ENCODE results near the gene ACTL10.
A peak's percentile ranks its signal among the peaks of the same experiment; 100 is the strongest.

The ACTL10 gene

GRCh38 chr20:33670715-33671499 is 4.2 kb downstream of the ACTL10 start:
- Histone ChIP-seq H3K4me1 (ENCODE audit: control insufficient read depth in 5 of 5, insufficient read depth in 5 of 5, low read length in 5 of 5) (peaks cover 9 to 65% (median 61%) of the 10 kb centered on the region in 5 donors), H3K4me3 (ENCODE audit: low read depth in 1 of 5, low read length in 5 of 5) (no peak overlapping the region), H3K36me3 (ENCODE audit: control insufficient read depth in 5 of 5, insufficient read depth in 5 of 5, low read length in 5 of 5) (peaks cover 0 to 29% (median 14%) of the 10 kb centered on the region in 5 donors), H3K27ac (ENCODE audit: low read depth, low read length) (no peak overlapping the region), H3K9ac (ENCODE audit: low read length in 5 of 5) (peak overlapping the region in 1 of 5 donors; percentile 50), H3K9me3 (ENCODE audit: control insufficient read depth in 5 of 5, low read length in 5 of 5) (no peaks in the 10 kb centered on the region), H3K27me3 (ENCODE audit: control insufficient read depth in 5 of 5, insufficient read depth in 4 of 5, low read length in 5 of 5) (no peaks in the 10 kb centered on the region)

DNA sequence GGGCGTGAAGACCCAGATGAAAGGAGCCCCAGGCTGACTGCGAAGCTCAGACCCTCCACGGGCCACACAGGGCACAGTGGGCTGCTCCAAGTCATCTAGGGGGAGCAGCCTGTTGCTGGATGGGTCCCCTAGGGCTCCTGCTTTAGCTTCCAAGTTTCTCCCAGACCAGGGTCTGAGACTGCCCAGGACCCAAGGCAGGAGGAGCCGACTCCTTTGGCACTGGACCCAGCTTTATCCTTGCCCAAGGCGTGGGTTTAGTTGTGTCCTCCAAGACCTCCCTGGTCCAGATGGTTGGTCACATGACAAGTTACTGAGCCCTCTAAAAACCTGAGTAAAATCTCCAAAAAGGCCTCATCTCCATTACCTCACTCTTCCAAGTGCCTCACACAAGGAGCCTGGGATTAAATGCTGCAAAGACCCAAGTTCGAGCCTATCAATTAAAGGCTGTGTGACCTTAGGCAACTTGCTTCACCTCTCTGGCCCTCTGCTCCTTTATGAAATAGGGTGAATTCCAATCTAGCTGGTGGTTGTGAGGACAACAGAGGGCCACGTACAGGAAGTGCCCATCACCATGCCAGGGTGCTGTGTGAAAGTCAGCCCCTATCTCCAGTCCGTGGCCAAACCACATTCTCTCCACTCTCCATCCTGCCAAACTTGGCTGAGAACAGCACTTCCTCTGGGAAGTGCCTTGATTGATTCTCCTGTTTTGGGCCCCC is 5.0 kb downstream of the ACTL10 start:
- peaks cover 11 to 65% (median 62%) of the 10 kb centered on the region in 5 donors for H3K4me1 ChIP-seq (ENCODE audit: control insufficient read depth in 5 of 5, insufficient read depth in 5 of 5, low read length in 5 of 5)
- no peak overlapping the region for H3K9ac ChIP-seq (ENCODE audit: low read length in 5 of 5)
- no peak overlapping the region for H3K27ac ChIP-seq (ENCODE audit: low read depth, low read length)
- H3K27me3 ChIP-seq (ENCODE audit: control insufficient read depth in 5 of 5, insufficient read depth in 4 of 5, low read length in 5 of 5), result no peaks in the 10 kb centered on the region
- no peak overlapping the region for H3K4me3 ChIP-seq (ENCODE audit: low read depth in 1 of 5, low read length in 5 of 5)
- peaks cover 0 to 29% (median 14%) of the 10 kb centered on the region in 5 donors for H3K36me3 ChIP-seq (ENCODE audit: control insufficient read depth in 5 of 5, insufficient read depth in 5 of 5, low read length in 5 of 5)
- H3K9me3 ChIP-seq (ENCODE audit: control insufficient read depth in 5 of 5, low read length in 5 of 5), result no peaks in the 10 kb centered on the region

- H3K4me1 ChIP-seq (ENCODE audit: control insufficient read depth in 5 of 5, insufficient read depth in 5 of 5, low read length in 5 of 5), result peaks cover 14 to 64% (median 60%) of the 10 kb centered on the region in 5 donors
- peak overlapping the region in 4 of 5 donors; percentile 47 to 84 (median 73) for H3K9ac ChIP-seq (ENCODE audit: low read length in 5 of 5)
- no peaks in the 10 kb centered on the region for H3K9me3 ChIP-seq (ENCODE audit: control insufficient read depth in 5 of 5, low read length in 5 of 5)
- no peaks in the 10 kb centered on the region for H3K27me3 ChIP-seq (ENCODE audit: control insufficient read depth in 5 of 5, insufficient read depth in 4 of 5, low read length in 5 of 5)
- H3K36me3 ChIP-seq (ENCODE audit: control insufficient read depth in 5 of 5, insufficient read depth in 5 of 5, low read length in 5 of 5), result peaks cover 0 to 29% (median 14%) of the 10 kb centered on the region in 5 donors
- H3K4me3 ChIP-seq (ENCODE audit: low read depth in 1 of 5, low read length in 5 of 5), result peak overlapping the region in 4 of 5 donors; percentile 62 to 77 (median 76)
- H3K27ac ChIP-seq (ENCODE audit: low read depth, low read length), result no peak overlapping the region
Measured at GRCh38 chr20:33672426-33673113, 5.8 kb downstream of the ACTL10 start.

DNA sequence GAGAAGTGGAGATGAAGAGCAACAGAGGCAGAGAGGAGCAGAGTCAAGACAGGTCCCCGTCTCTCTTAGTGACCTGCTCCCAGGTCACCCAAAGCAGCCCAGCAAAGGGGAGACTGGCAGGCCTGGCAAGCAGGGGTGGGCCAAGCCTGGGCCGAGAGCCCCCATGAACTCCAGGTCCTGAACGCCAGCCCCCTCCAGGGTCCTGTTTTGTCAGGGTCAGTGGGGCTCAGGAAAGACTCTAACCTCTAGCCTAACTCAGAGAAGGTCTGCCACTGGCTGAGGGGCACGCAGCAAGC is 6.3 kb downstream of the ACTL10 start:
- Histone ChIP-seq H3K9ac (ENCODE audit: low read length in 5 of 5) (peak overlapping the region in 4 of 5 donors; percentile 57 to 84 (median 73)), H3K4me3 (ENCODE audit: low read depth in 1 of 5, low read length in 5 of 5) (peak overlapping the region; percentile 62 to 77 (median 75)), H3K27me3 (ENCODE audit: control insufficient read depth in 5 of 5, insufficient read depth in 4 of 5, low read length in 5 of 5) (no peaks in the 10 kb centered on the region), H3K9me3 (ENCODE audit: control insufficient read depth in 5 of 5, low read length in 5 of 5) (no peaks in the 10 kb centered on the region), H3K27ac (ENCODE audit: low read depth, low read length) (no peak overlapping the region), H3K4me1 (ENCODE audit: control insufficient read depth in 5 of 5, insufficient read depth in 5 of 5, low read length in 5 of 5) (peaks cover 14 to 64% (median 59%) of the 10 kb centered on the region in 5 donors), H3K36me3 (ENCODE audit: control insufficient read depth in 5 of 5, insufficient read depth in 5 of 5, low read length in 5 of 5) (peaks cover 0 to 29% (median 14%) of the 10 kb centered on the region in 5 donors)

DNA sequence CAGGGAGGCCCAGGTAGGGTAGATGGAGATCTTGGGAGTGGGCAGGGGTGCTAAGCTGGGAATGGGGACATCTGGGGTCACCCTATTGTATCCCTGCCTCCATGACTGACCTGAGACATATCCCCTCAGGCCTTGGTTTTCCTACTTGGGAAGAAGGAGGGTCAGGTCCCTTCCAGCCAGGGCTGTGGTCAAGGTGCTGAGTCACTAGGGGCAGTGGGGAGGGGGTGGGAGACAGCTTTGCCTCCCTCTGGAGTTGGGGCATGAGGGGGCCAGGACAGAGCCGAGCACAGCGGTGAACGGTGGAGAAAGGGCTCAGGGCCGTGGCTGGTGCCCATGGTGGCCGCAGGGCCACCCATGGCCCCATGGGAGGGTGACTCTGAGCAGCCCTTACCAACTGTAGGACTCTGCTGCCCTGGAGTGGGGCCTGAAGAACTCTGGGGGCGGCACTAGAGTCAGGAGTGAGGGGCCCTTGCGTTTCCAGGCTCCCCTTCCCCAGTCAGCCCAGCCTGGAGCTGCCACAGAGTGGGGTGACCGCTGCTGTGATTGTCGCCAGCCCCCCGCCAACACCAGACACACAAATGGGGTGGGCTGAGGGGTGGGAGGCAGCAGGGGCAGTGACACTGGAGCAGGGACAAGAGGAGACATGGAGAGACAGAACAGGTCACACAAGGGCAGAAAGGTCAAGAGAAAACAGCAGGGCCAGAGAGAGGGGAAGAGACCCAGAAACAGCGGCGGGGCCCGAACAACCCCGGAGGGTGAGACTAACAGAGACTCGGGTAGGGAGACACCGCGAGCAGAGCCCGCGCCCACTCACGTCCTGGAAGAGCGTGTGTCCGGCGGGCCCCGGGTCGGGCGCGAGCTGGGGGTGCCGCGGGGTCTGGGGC is 6.9 kb downstream of the ACTL10 start:
- H3K9ac ChIP-seq (ENCODE audit: low read length in 5 of 5), result peak overlapping the region; percentile 57 to 84 (median 70)
- H3K27me3 ChIP-seq (ENCODE audit: control insufficient read depth in 5 of 5, insufficient read depth in 4 of 5, low read length in 5 of 5), result no peaks in the 10 kb centered on the region
- peak overlapping the region; percentile 62 to 77 (median 75) for H3K4me3 ChIP-seq (ENCODE audit: low read depth in 1 of 5, low read length in 5 of 5)
- H3K27ac ChIP-seq (ENCODE audit: low read depth, low read length), result no peak overlapping the region
- H3K9me3 ChIP-seq (ENCODE audit: control insufficient read depth in 5 of 5, low read length in 5 of 5), result no peaks in the 10 kb centered on the region
- H3K36me3 ChIP-seq (ENCODE audit: control insufficient read depth in 5 of 5, insufficient read depth in 5 of 5, low read length in 5 of 5), result peaks cover 0 to 26% (median 13%) of the 10 kb centered on the region in 5 donors
- H3K4me1 ChIP-seq (ENCODE audit: control insufficient read depth in 5 of 5, insufficient read depth in 5 of 5, low read length in 5 of 5), result peaks cover 16 to 65% (median 60%) of the 10 kb centered on the region in 5 donors

DNA sequence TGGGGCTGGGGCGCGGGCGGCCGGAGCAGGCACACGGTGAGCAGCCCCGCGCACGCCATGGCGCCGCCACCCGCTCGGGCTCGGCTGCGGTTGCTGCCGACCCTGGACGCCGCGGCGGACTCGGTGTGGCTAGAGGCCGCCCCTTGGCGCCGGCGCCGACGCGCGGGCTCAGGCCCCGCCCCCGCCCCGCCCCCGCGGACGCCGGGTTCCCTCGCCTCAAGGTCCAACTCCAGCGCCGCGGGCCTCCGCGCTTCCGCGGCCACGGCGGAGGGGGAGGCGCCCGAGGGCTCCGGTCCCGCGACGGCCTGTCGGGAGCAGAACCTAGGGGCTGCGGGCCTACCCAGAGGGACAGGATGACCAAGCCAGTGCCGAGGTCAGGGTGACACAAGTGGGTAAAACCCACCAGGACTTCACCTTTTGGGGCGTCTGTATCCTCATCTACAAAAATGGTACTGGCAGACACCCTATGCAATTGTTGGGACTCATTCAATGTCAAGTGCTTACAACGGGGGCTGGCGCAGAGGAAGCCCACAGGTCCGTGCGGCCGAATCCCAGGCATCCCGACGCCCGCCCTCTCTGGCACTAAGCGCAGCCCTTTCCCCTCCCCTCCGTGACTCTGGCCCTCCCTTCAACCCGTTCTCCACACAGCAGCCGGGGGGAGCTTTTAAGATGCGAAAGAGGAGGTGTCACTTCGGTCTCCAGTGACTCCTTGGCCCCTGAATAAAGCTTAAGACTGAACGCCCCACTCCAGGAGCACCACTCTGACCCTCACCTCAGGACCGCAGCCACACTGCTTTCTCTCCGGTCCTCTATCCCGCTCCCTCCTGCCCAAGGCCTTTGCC is 7.8 kb downstream of the ACTL10 start, which contains the start of gene NECAB3:
NECAB3 (minus strand) TSS at position 135 of the 842 bp plus-strand sequence; CDS start at position 59, 76 bp downstream.
- peaks cover 16 to 66% (median 62%) of the 10 kb centered on the region in 5 donors for H3K4me1 ChIP-seq (ENCODE audit: control insufficient read depth in 5 of 5, insufficient read depth in 5 of 5, low read length in 5 of 5)
- peak within 1 kb of the TSS; percentile 62 to 77 (median 75) for H3K4me3 ChIP-seq (ENCODE audit: low read depth in 1 of 5, low read length in 5 of 5)
- peaks cover 0 to 21% (median 8%) of the 10 kb centered on the region in 5 donors for H3K36me3 ChIP-seq (ENCODE audit: control insufficient read depth in 5 of 5, insufficient read depth in 5 of 5, low read length in 5 of 5)
- peak within 1 kb of the TSS; percentile 57 to 87 (median 76) for H3K9ac ChIP-seq (ENCODE audit: low read length in 5 of 5)
- H3K27ac ChIP-seq (ENCODE audit: low read depth, low read length), result peak within 1 kb of the TSS; percentile 87
- H3K27me3 ChIP-seq (ENCODE audit: control insufficient read depth in 5 of 5, insufficient read depth in 4 of 5, low read length in 5 of 5), result no peaks in the 10 kb centered on the region
- H3K9me3 ChIP-seq (ENCODE audit: control insufficient read depth in 5 of 5, low read length in 5 of 5), result no peaks in the 10 kb centered on the region

- Histone ChIP-seq H3K9ac (ENCODE audit: low read length in 5 of 5) (peak overlapping the region; percentile 40 to 87 (median 71)), H3K36me3 (ENCODE audit: control insufficient read depth in 5 of 5, insufficient read depth in 5 of 5, low read length in 5 of 5) (peaks cover 0 to 16% (median 4%) of the 10 kb centered on the region in 5 donors), H3K4me3 (ENCODE audit: low read depth in 1 of 5, low read length in 5 of 5) (peak overlapping the region; percentile 62 to 75 (median 71)), H3K27ac (ENCODE audit: low read depth, low read length) (peak overlapping the region; percentile 87), H3K27me3 (ENCODE audit: control insufficient read depth in 5 of 5, insufficient read depth in 4 of 5, low read length in 5 of 5) (no peaks in the 10 kb centered on the region), H3K4me1 (ENCODE audit: control insufficient read depth in 5 of 5, insufficient read depth in 5 of 5, low read length in 5 of 5) (peaks cover 16 to 70% (median 62%) of the 10 kb centered on the region in 5 donors), H3K9me3 (ENCODE audit: control insufficient read depth in 5 of 5, low read length in 5 of 5) (no peaks in the 10 kb centered on the region)
Measured at GRCh38 chr20:33675136-33675959, 8.6 kb downstream of the ACTL10 start.

- H3K27ac ChIP-seq (ENCODE audit: low read depth, low read length), result peak overlapping the region; percentile 87
Measured at GRCh38 chr20:33676121-33676520, 9.4 kb downstream of the ACTL10 start.

More at GRCh38 chr20:33676121-33676520, 9.4 kb downstream of the ACTL10 start:
- Histone ChIP-seq H3K36me3 (ENCODE audit: control insufficient read depth in 5 of 5, insufficient read depth in 5 of 5, low read length in 5 of 5) (peaks cover 0 to 8% (median 0%) of the 10 kb centered on the region in 5 donors), H3K4me3 (ENCODE audit: low read depth in 1 of 5, low read length in 5 of 5) (peak overlapping the region in 1 of 5 donors; percentile 75), H3K27me3 (ENCODE audit: control insufficient read depth in 5 of 5, insufficient read depth in 4 of 5, low read length in 5 of 5) (no peaks in the 10 kb centered on the region), H3K4me1 (ENCODE audit: control insufficient read depth in 5 of 5, insufficient read depth in 5 of 5, low read length in 5 of 5) (peaks cover 16 to 78% (median 67%) of the 10 kb centered on the region in 5 donors), H3K9me3 (ENCODE audit: control insufficient read depth in 5 of 5, low read length in 5 of 5) (no peaks in the 10 kb centered on the region), H3K9ac (ENCODE audit: low read length in 5 of 5) (peak overlapping the region in 3 of 5 donors; percentile 20 to 73 (median 53))
